Activated CD8-positive, alpha-beta memory T cell treated with anti-CD3 and anti-CD28 coated beads for 24 hours (primary cell): Measurements from ENCODE around the gene PSME4.
"Not testable (repeated sequence)": the region's sequence is repeated elsewhere in the genome, so short reads cannot be mapped to it uniquely, and the experiment has no call there.

Experiments
- DNase-seq: peaks from one replicate; pipeline ENCODE4 v3.0.0-alpha.2; 2020

Gene PSME4

GRCh38 chr2:53841651-53842050, 129.1 kb downstream of the PSME4 start:
- not testable (repeated sequence) for DNase-seq

- no peak for DNase-seq
Measured at GRCh38 chr2:53840580-53840979, 130.2 kb downstream of the PSME4 start.

GRCh38 chr2:53829980-53830290, 140.9 kb downstream of the PSME4 start:
- DNase-seq: not testable (repeated sequence)

GRCh38 chr2:53829273-53829979, 141.4 kb downstream of the PSME4 start:
- DNase-seq: no peak

GRCh38 chr2:53828331-53828730, 142.5 kb downstream of the PSME4 start:
- no peak for DNase-seq

- no peak for DNase-seq
Measured at GRCh38 chr2:53827398-53828175, 143.2 kb downstream of the PSME4 start.

- no peak for DNase-seq
Measured at GRCh38 chr2:53826587-53827397, 144.0 kb downstream of the PSME4 start.

GRCh38 chr2:53826030-53826410, 144.8 kb downstream of the PSME4 start:
- no peak for DNase-seq

- DNase-seq: not testable (repeated sequence)
Measured at GRCh38 chr2:53823639-53824038, 147.2 kb downstream of the PSME4 start.

- no peak for DNase-seq
Measured at GRCh38 chr2:53821810-53822209, 149.0 kb downstream of the PSME4 start.

- no peak for DNase-seq
Measured at GRCh38 chr2:53820711-53821110, 150.1 kb downstream of the PSME4 start.

- DNase-seq: no peak
Measured at GRCh38 chr2:53820048-53820447, 150.7 kb downstream of the PSME4 start.

GRCh38 chr2:53819634-53820033, 151.2 kb downstream of the PSME4 start:
- no peak for DNase-seq

- no peak for DNase-seq
Measured at GRCh38 chr2:53818854-53819435, 151.8 kb downstream of the PSME4 start.
